HS-27A (cell line): Measurements from ENCODE around the gene CDH4.

Source experiments
- DNase-seq: peaks from one replicate; pipeline ENCODE4 v3.0.0-alpha.2; 2012; ENCODE audit warnings: low read depth, missing footprints

Gene CDH4

DNA sequence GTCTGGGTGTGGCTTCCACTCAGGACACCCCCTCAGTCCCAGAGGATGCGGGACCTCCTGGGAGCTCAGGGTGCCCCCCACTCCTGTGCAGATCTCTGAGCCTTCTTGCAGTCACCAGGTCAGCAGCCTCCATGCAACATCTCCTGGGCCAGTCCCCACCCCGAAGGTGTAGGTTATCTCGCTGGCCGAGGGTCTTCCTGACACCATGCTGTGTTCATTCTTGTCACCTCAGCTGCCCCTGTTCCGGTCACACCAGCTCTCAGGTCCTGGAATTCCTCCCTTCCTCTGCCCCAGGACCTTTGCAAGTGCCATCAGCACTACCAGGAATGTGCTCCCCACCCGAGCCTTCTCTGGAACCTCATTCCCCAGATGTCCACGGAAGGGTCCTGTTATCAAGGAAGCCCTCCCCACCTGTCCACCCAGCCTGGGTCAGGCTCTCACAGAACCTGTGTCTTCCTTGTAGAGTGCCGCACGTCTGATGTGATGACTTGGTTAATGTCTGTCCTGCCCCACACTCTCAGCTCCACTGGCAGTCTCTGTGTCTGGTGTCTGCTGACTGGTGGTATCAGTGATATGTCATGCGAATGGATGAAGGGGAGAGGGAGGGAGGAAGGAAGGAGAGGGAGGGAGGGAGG, 484.1 kb downstream of the CDH4 start:
- DNase-seq = no peak

DNA sequence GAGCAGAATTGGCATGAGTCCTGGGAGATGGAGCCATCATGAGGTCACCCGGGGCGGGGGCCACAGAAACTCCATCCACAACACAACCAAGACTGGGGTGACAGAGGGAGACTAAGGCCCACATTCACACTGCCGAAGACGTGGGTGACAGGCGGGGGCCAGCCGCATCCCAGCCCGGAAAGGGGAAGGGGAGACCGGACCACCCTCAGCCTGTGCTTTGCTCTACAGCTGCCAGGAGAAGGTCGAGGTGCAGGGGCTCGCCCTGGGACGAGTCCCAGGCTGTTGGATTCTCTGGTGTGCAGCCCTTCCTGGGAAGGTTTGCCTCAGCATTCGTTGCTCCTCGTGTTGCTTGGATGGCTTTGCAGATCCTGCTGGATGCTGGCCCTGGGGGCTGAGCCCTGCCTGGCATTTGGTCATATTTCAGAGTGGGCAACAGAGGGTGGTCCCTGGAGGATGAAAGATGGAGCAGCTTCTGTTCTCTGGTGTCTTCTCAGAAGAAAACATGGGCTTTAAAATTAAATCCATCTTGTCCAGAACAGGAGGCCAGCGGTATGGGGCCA, 484.8 kb downstream of the CDH4 start:
- no peak for DNase-seq

DNA sequence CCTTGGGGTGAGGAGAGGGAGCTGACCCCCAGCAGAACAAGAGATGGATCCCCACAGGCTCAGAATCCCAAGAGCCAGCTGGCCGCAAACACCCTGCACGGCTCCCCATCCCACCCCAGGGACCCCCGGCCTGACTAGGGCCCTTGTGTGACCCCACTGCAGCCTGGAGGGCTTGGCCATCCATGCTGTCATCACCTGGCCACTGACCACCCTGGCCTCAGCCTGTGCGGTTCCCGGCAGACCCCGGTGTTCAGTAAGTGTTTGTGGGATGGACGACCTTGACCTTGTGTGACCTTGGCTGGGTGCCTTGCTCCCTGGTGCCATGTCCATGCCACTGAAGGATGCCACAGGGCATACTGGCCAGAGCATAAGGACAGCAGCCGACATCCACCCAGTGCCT, 485.3 kb downstream of the CDH4 start:
- DNase-seq = no peak

DNA sequence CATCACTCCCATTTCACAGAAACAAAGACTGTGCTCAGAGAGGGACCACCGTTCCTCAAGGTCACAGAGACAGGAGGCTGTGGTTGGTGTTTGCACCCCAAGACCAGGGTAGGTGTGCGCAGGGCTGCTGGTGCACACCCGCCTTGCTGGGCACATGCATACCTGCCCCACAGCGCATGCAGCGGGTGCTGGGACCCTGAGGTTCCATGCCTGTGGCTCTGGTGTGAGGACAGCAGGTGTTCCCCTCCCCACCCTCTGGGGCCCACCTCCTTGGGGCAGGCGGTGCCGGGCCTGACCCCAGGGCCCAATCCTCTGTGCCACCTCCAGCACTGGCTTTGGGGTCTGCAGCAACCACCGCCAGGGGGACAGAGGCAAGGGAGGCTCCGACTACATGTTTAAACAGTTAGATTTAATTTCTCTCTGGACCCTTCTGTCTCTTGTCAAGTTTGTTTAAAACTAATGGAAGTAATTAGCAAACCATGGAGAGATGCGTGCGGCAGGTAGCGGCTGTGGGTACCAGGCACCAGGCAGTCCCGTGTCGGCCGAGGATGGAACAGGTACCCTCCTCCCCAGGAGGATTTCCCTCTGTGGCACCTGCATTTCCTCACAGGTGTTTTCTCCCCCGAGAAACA, 485.9 kb downstream of the CDH4 start:
- no peak for DNase-seq

DNA sequence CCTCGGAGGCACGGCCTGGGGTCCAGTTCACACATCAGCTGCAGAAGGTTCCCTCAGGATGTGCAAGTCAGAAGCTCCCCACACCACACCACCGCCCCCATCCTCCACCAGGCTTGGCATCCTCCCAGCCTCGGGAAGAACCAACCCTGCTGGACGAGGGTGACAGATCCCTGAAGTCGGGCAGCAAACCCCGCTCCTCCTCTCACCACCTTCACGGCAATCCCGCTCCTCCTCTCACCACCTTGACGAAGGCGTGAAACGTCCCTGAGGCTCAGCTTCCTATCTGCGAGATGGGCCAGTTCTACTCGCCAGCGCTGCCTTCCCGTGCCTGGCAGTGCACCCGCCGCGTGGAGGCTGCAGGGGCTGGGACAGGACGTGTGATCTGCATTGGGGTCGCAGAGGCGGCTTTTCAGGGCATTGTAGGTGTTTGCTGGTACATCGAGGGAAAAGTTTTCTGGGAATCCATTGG, 486.6 kb downstream of the CDH4 start:
- no peak for DNase-seq

DNA sequence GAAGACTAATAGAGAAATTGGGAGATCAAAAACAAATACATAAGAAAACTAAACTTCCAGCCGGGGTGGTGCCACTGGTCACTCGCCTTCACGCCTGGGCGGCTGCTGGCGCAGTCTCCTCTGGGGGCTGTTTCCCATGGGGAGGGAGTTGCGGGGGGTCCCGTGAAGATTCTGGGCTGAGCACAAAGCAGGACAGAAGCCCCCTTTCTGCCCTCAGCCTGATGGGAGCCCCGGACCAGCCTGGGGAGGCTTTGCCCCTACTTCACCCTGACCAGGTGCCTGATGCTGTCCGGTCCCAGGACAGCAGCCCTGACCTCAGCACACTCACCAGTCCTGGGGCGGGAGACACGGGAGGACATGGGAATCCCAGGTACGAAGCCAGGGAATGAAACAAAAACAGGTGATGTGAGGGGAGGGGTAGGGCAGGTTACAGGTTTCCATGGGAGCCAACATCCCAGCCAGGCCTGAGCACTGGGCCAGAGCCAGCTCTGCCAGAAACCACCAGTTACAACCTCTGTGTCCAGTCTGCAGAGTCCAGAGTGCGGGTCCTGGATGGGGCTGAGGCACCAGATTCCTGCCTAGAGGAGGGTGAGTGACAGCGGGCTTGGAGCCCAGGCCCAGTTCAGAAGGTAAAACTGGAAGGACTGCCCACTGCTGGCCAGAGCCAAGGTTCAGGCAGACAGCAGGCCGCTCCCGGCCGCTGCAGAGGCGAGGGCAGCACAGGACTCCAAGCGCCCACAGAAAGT, 487.2 kb downstream of the CDH4 start:
- no peak for DNase-seq

DNA sequence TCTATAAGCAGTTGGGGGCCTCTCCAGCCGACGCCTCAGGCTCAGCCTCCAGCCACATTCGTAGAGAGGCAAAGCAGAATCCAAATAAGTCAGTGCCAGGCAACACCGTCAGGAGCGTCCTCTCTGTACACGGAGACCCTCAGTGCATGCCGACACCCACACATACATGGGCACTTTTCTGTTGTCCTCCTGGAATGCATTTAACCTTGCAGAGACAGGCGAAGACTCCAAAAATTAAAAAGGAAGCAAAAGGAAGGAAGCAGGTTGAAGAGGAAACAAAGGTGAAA, 487.7 kb downstream of the CDH4 start:
- DNase-seq = no peak

DNA sequence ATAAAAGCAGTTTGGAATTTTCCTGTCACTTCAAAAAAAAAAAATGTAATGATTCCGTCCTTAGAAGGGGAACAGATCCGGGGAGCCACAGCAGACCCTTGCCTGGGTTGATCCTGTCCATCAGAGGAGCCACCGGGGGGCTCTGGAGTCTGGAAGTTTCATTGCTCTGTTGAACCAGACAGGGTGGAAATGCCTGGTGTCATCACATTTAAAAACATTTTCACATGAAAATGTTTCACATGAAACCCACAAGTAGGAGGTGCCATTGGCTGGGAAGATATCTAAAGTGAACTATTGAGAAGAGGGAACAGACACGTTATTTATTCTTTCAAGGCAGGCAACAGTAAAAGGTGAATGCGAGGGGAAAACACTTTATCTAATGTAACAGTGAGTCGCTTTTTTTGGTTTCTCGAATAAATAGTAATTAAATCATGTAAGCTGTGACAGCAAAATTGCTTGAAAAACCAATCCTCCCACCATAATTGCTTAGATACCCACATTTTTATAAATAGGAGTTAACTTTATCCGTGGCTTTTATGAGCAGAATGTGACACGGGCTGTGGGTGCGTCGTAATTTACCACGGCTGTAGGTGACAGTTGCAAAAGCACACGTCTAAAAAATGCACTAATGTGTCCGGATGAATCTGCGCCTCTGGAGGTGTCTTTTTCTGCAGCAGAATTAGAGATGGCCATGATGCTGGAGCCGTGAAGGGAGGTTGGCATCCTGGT, 490.2 kb downstream of the CDH4 start:
- DNase-seq = no peak

DNA sequence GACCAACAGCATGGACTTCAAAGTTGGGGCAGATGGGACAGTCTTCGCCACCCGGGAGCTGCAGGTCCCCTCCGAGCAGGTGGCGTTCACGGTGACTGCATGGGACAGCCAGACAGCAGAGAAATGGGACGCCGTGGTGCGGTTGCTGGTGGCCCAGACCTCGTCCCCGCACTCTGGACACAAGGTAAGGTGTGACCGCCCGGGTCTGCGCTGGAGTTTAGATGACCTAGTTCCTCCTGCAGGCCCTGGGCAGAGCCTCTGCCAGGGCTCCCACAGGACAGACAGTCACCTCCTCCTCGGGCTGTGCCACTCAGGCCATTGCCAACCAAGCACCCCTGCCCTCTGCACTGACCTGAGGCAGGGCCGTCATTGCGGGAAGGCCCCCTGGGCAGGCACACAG, 491.5 kb downstream of the CDH4 start:
- DNase-seq = no peak

DNA sequence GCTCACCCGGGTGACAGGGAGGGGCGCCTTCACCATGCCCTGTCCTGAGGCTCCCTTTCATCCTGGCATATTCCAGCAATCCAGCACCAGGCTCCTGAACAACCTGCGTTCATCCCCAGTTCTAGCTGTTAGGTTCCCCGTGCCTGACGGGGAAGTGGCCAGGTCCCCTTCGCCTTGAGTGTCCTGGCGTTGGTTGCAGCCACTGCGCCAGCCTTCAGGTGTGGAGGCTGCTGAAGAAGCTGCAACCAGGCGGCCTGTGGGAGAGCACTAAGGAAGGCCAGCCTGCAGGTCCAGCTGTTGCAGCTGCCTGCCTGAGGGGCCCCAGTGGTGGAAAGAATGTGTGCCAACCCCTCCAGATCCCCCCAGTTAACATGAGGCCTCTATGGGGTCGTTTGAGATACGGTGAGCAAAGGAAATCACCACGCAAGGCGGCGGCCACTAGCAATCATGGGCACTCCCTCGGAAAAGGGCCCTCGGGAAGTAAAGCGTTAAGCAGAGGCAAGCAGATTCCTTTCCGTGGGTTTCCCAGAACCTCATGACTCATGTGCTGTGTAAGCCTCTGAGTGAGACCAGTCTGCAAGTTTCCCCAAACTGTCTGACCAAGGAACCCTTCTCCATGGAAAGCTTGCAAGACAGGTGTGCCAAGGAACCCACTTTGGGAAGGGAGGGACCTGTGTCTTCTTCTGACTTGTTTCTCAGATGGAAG, 492.8 kb downstream of the CDH4 start:
- DNase-seq = no peak

DNA sequence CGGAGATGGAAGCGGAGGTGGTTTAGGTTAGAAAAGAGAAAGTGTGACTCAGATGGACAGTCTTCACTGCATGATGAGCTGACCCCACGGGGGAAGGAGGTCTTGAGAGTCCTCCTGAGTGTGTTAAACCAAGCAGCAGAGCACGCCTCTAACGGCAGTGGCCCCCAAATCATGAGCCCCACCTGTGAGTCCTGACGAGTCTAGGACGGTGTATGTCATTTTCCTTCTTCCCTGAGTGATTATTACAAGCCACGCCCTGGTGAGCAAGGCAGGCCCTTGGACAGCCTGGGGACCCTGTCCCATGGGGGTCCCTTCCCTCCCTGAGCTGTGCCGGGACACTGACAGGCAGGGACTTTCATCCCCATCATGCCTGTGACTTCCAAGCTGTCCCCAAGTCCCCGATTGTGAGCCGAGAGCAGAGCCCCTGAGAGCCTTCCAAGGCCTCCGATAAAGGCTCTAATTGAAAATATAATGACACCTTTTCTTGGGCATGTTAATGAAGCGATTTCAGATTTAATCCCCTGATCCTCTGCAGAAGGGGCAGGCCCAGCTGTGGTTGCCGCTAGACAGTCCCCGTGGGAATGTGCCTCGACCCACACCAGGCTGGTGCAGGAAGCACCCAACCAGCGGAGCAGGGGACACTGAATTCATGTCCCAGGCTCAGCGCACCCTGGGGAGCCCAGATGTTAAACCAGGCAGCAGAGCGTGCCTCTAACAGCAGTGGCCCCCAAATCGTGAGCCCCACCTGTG, 493.5 kb downstream of the CDH4 start:
- no peak for DNase-seq

DNA sequence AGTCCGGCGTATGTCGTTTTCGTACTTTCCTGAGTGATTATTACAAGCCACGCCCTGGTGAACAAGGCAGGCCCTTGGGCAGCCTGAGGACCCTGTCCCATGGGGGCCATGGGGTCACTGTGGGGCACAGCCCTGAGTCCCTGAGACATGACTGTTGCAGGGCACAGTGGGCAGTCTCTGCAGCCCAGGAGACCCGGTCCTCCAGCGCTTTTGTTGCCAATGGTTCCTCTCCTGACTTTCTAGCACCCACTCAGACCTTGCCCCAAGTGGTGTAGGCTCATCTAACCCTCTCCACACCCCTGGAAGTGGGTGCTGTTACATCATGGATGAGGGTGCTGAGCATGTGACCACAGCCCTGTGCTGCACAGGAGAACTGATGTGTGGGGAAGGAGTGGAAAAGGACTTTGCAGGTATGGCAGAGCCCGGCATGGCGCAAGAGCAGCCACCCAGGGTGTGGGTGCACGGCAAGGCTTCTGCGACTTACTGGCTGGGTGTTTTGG, 494.1 kb downstream of the CDH4 start:
- no peak for DNase-seq

DNA sequence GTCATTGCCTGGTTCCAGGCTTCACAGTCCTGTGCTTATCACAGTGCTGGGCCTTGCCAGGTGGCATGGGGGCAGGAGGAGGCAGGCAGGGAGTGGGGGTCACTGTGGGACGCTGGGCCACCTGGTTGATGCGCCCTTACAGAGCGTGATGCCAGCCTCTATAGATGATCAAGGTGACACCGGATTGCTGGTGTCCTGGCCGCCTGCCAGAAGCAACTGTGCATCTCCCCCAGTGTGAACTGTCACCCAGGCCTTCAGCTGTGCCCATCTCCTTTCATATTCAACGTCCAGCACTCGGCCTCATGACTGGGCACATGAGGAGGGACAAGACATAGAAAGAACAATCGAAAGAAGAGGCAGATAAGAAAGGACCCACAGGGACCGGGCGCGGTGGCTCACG, 494.7 kb downstream of the CDH4 start:
- no peak for DNase-seq

DNA sequence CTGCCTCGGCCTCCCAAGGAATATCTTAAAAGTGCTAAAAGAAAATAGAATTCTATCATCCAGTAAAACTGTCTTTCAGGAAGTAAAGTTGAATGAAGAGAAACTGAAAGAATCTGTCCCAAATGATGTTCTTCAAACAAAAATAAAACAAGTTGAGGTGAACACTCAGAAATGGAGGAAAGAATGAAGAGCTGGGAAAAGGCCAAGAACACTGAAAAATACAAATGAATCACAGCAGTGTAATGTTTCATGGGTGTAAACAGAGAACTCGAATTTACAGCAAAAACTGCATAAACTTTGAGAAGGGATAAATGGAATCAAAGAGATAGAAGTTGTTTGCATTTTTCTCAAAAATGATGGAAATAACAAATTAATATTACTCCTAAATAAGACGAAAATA, 496.3 kb downstream of the CDH4 start:
- DNase-seq = no peak

DNA sequence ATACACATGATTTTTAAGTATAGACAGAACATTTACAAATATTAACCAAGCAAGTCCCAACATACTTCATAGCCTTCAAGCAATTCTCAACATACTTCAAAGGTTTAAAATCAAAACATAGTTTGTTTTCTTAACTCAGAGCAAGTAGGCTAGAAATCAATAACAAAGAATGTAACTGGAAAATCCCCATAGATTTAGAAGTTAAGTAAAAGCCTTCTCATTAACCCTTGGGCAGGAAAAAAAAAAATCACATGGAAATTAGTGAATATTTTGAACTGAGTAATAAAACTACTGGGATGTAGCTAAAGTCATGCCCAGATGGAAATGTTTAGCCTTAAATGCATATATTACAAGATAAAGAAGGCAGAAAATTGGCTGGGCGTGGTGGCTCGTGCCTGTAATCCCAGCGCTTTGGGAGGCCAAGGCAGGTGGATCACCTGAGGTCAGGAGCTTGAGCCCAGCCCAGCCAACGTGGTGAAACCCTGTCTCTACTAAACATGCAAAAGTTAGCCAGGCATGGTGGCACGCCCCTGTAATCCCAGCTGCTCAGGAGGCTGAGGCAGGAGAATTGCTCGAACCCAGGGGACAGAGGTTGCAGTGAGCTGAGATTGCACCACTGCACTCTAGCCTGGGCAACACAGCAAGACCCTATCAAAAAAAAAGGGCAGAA, 497.5 kb downstream of the CDH4 start:
- DNase-seq = no peak

DNA sequence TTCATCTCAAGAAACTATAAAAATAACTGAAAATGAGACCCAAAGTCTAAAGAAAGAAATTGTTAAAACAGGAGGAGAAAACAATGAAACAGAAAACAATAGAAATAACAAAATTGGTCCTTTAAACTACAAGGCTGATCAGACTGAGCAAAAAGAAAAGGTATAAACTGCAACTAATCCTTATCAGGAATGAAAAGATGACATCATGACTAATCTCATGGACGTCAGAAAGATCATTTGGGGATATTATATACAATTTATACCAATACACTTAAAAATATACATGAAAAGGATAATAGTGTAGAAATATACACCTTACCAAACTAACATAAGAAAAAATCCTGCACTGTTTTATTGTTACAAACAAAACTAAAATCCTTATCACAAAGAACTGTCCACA, 498.0 kb downstream of the CDH4 start:
- DNase-seq = no peak

DNA sequence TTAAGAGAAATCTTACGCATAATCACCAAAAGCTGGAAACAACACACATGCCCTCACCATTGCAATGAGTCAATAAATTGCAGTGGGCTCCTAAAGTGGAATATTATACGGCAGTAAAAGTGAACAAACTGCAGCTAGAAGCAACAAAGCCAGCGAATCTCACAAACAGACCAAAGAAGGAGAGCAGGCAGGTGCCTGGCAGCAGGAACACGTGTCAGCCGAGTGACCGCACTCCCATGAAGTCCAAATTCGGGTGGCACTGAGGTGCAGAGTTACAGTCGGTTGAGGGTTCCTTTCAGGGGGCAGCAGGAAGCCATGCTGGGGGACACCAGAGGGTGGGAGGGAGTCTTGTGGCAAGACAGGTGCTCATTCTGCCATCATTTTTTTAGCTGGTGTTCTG, 500.5 kb downstream of the CDH4 start:
- DNase-seq = no peak

DNA sequence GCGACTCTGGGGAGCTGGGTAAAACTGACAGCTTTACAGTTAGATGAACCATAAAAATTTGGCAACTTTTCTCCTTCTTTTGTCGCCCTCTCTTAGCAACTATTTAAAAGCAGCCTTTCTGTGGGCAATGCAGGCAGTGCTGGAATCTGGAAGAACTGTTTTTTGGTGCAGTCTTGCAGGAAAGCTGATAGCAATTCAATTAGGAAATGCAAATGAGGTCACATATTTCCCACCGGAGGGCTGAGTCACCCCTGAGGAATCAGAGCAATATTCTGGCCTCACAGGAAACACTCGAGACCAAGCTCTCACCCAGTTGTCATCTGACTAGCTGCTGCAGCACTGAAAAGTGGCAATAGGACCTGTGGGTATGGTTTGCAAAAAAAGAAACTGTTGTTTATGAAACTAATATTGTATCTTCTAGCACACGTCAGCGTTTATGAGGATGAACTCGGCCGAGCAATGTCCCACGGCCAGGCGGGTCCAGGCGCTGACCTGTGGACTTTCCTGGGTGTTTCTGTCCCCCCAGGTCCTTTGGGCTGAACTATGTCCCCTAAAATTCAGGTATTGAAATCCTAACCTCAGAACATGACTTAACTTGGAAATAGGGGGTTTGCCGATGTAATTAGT, 501.4 kb downstream of the CDH4 start:
- no peak for DNase-seq

DNA sequence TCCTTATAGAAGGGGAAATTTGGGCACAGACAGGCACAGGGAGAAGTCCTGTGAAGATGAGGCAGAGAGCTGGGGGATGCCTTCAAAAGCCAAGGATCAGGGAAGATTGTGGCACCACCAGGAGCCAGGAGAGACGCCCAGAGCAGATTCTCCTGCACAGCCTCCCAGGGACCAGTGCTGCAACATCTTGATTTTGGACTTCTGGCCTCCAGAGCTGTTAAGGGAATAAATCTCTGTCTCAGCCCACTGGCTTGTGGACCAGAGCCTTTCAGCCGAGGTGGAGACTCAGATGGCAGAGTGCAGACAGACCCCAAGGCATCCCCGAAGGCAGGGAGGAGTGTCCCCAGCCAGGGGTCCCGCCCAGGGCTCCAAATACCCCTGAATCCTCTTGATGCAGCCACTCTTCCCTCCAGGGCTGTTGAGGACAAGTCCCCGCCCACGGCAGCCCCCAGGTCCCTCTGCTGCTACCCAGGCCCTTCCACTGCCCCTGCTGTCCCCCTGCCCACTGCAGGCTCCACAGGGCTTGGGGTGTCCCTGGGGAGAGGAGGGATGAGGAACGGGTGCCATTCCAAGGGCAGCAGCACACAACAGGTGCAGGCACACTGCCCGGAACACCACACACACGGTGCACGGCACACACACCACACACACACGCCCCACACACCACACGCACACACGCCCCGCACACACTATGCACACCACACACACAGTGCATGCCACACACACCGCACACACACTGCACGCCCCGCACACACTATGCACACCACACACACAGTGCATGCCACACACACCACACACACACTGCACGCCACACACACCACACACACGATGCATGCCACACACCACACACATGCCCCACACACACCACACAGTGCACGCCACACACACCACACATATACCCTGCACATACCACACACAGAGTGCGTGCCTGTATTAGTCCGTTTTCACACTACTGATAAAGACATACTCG, 502.2 kb downstream of the CDH4 start:
- no peak for DNase-seq
